Colon (tissue), 2 donors: Measurements from ENCODE around the gene TMX1.

ENCODE experiments used
- FAIRE-seq: peaks from 2 replicates; lab custom pipeline; 2012; peaks lifted over from hg19 to GRCh38; lab: Jason Lieb, UNC
- donor health status: control.
- donor health status: control.

Gene TMX1

DNA sequence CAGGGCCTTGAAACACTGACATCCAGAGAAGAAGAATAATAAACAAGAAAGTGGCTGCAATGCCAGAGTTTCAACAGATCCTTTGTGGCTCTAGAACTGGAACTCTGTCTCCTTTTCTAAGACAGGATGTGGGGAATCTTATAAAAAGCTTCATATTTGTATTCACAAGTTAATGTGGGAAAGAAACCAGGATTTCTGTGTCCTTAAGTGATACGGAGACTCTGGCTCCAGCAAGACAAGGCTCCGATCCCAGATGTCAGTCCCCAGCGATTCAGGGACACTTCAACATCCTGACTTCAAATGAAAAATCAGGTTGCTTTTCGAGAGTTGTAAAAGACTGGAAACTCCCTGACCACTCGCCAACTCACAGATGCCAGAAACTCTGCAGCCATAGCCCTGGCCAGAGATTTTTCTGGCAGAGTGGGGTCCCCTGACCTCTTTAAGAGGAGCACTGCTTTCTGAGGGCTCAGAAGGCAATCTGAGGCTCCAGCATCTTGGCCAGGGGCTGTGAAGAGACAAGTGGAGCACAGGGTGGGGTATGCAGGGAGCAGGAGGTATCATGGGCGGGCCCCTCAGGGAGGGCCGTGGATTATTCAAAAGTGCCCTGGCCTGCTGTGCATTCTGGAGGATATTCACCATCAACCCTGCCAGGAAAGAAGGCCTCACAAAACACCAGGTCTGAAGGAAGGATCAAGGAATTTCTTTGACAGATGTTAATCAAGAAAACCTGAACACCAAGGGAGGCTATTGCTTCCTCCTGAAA lies 53.3 kb downstream of the TMX1 start:
- FAIRE-seq = no peak

DNA sequence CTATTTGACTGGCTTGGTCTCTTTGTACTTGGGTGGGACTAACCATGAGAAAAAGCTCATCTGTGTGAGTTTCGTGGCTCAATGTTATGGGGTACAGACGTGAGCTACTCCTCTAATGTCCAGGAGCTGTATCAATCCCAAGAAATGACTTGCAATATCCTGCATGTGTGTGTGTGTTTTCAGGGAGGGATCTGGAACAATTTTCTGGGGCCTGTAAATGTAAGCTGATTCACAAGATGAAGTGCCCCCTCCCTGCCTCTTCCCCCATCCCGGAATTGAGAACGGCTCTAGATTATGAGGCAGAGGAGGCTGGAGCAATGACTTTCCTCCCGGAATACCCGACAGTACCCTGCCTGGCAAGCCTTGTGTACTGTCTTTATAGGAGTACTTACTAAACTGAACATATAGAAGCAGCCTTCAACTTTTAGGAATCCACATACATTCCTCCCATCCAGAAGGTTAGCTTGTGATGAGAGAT lies 53.9 kb downstream of the TMX1 start:
- FAIRE-seq = no peak

DNA sequence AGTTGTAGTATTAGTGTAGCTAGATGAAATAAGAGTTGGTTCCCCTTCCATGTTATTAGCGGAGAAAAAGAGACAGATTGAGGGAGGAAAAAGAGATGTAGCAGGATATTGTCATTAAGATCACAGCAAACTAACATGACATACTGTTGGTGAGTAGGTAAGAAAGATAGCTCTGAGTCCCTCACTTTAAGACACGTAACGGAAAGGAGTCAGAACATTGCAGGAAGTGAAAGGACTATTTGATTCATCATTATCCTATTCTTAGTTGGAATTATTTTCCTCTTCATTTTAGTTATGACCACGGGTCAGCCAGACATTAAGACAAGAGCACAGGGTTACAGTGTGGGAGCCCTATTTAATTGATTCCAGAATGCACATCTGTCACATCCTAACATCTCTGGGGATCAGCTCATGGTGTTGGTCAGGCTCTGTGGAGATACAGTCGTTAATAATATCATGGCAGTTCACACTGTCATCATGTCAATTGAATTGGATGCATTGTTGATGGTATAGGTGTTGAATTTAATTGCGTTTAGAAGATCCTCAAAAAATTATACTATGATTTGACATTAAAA lies 55.0 kb downstream of the TMX1 start:
- FAIRE-seq = no peak

DNA sequence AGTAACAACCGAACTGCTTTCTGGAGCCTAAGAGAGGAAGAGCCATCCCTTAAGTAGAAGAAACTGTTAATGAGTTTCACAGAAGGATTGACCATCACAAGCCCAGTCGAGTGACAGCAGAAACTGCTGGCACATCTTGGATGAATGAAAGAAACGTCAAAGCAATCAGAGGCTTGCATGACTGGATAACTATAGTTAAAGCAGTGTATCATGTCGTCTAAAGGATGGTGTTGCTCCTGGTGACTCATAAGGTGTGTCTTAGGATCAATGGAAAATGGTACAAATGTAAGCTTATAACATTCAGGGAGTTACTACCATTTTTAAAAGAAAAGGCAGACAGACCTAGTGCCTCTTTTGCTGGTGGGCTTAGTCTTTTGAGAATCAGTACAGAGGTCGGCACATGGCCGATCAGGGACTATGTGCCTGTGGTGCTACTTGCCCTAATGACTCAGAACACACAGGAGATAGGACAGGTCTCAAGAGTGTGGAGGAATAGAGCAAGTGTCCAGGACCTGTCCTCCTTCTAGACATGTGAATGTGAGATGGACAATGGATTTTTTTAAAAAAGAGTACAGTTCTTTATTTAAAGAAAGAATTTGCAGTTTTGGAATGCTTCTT lies 55.7 kb downstream of the TMX1 start:
- FAIRE-seq = no peak

DNA sequence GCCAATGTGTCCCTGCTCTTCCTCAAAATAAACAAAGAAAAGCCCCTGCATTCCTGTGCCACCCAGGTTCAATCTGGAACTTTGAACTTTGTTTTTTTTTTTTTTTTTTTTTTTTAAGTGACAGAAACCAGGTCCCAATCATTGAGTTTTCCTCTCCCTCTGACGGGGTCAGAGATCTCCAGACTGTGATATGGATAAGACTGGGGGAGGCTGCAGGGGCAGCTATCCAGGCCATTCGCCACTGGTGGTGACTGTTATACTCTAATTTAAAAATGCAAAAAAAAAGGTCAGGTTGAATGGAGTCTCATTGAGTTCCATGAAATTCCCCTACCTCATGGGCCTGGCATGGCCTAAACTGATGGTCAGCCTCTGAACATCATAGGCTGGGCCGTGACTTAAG lies 57.0 kb downstream of the TMX1 start:
- no peak for FAIRE-seq

DNA sequence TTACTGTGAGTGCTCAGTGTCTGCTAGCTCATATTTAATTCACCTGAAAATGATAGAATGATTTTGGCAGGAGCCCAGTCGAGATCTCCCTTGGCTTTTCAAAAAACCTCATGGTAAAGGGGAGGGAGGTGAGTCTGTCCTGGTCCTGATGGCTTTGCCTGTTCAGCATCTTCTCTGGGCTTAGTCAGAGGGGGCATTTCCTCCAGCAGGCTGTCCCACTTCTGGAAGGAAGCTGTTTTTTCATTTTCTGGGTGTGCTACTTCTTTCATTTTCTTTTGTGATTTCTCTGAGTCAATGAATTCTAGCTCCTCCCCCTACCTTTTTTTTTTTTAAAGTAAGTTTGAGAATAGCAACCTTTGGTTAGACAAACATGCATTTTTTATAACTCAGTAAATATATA lies 58.8 kb downstream of the TMX1 start:
- FAIRE-seq = no peak

DNA sequence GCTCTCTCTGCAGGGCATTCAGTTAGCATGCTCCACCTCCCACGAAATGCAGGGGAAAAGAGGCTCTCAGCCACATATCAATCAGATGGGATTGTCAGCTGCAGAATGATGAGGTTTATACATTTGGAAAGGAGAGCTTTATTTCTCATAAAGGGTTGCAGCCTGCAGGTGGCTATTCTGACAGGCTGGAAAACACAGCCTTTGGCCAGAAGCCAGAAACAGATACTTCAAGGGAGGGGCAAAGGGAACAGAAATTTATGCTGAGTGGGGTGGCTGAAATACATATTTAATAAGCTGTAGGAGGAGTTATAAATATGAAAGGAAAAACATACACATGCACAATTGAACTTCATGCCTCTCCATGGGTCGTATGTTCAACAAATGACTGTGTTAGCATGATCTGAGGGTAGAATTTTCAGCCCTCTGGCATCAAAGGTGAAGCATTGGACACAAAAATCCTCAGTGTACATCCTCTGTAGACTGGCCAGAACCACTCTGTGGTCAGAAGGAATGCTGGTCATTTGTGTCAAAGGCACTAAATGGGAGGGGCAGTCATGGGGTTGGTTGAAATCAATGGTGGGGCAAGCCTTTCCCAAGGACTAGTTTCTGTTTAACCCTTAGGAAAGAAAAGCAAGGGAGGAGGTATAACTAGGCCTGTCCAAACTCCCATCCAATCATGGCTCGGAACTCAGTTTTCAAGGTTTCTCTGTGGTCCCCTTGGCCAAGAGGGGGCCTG lies 62.4 kb downstream of the TMX1 start:
- FAIRE-seq = no peak

DNA sequence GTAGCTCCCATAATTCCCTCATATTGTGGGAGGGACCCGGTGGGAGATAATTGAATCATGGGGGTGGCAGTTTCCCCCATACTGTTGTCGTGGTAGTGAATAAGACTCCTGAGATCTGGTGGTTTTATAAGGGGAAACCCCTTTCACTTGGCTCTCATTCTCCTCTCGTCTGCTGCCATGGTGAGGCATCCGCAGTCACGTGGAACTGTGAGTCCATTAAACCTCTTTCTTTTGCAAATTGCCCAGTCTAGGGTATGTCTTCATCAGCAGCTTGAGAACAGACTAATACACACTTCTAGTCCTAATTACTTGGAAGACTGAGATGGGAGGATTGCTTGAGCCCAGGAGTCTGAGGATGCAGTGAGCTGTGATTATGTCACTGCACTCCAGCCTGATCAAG lies 64.4 kb downstream of the TMX1 start:
- FAIRE-seq = no peak

DNA sequence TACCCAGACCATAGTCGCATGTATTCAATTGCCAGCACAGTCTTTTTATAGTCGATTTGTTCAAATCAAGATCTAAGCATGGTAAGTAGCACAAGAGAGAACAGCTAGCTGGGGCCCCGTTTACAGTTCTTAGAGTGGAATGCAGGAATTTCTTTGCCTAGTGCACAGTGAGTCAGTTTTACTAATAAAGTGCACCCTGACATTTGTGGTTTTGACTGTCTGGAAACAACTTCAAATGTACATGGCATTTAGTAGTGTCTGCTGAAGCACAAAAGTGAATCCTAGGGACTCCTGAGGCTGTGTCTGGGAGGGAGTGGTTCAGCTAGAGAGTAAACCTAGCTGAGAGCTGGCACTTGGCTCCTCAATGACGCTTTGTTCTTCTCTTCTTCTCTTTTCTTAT lies 64.9 kb downstream of the TMX1 start:
- FAIRE-seq = no peak

DNA sequence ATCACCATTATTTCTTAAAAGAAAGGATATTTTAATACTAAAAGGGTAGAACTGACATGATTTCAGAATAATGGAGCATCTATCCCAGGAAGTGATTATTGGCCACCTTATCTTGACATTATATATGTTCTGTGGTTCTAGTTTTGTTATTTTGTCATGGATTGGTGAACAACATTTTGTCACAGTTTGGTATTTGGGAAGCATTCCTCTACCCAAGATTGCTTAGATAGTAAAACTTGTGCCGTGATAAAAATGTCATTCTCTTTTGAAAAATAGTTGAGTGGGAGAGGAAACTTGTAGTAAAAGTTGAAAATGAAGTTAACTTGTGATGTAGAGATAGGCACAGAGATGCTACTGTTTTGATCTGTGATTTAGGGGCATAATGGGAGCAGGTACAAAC lies 65.7 kb downstream of the TMX1 start:
- no peak for FAIRE-seq
